SK-N-MC (cell line): ENCODE data around the gene EXOSC10.

Experiments used
- EZH2 ChIP-seq: fragments of 200-600 bp; sonication (generic); IDR thresholded peaks from one replicate; pipeline ENCODE4 v1.6.1; 2017; ENCODE audit warnings: antibody characterized with exemption
- POLR2AphosphoS5 ChIP-seq: IDR thresholded peaks from 2 replicates; pipeline ENCODE4 v1.6.1; 2012; ENCODE audit warnings: mild to moderate bottlenecking, low read depth, low read length, borderline replicate concordance

DNA sequence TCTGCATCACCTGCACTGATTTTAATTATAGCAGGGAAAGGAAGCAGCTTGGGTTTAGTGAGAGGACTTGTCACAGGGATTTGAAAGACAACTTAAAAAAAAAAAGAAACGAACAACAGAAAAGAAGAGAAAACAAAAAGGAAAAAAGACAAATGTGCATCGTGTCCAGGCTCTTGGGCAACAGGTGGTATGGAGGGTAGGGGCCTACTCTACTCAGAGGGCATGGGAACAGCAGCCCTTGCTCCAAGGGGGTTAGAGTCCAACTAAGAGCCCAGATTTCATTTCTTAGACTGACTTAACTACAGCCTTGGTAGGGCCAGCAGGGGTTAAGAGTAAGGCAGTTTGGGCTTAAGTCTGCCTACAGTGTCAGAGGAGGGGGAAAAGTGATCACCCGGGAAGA lies 15.3 kb upstream of the EXOSC10 start:
- TF ChIP-seq EZH2 (no peak), POLR2AphosphoS5 (no peak)
